Testis (tissue), 3 donors: ENCODE data around the gene C1orf210. TPM values are rescaled to one million over a fixed set of nuclear protein-coding genes. Genes with fewer than 3 reads are reported as not detected.

Source experiments
- DNase-seq: peaks from one replicate; pipeline ENCODE4 v3.0.0-alpha.2; 2019
- H3K27ac ChIP-seq, 2 donors: fragments of 200-600 bp; sonication (generic); one replicate each; pipeline ENCODE4 v1.5.1; 2019
- H3K27me3 ChIP-seq: fragments of 200-600 bp; sonication (generic); one replicate; pipeline ENCODE4 v1.5.1; 2019
- H3K36me3 ChIP-seq: fragments of 200-600 bp; sonication (generic); one replicate; pipeline ENCODE4 v1.5.1; 2017; ENCODE audit warnings: low read depth; ENCODE audit errors: missing control alignments
- H3K4me1 ChIP-seq: fragments of 200-600 bp; sonication (generic); one replicate; pipeline ENCODE4 v1.5.1; 2019
- H3K4me3 ChIP-seq, 2 donors: fragments of 200-600 bp; sonication (generic); one replicate each; pipeline ENCODE4 v1.5.1; 2017 to 2019
- H3K9me3 ChIP-seq: fragments of 200-600 bp; sonication (generic); one replicate; pipeline ENCODE4 v1.5.1; 2017
- POLR2A ChIP-seq: fragments of 450-650 bp; IDR thresholded peaks from one replicate; pipeline ENCODE4 v1.6.1; 2017; ENCODE audit warnings: antibody characterized with exemption, mild to moderate bottlenecking, moderate library complexity
- WGBS, 2 donors: methylation state at CpG; one replicate each; pipeline ENCODE4 v1.1.5; 2018; 5-methylcytosine and 5-hydroxymethylcytosine counted together
- intact Hi-C: fragments of 100-400 bp; cut with DNase I; formaldehyde crosslinking; loops from one replicate; pipeline ENCODE4 v1.15.1; 2023; ENCODE audit warnings: low total_unique reads
- polyA plus RNA-seq: library from polyadenylated mRNA; stranded (reverse); fragments of 350-450 nt; fragmentation: Illumina TruSeq; extraction: RNeasy Lipid Tissue Mini Kit (QIAGEN cat#74804); gene quantifications from one replicate; pipeline ENCODE4 v1.2.3, GENCODE V29; 2014; ENCODE audit warnings: low read depth, low replicate concordance; ENCODE audit not compliant: insufficient read depth
- total RNA-seq, 2 donors: library from RNA; depleted of rRNA; stranded (reverse); fragments of >200 nt; gene quantifications; one replicate each; pipeline ENCODE4 v1.2.3, GENCODE V29; 2016
- TF ChIP-seq, protein P1 (sequence below), 3 experiments: fragments of 450-650 bp in 2 of 3; fragments of 200-600 bp in 1 of 3; sonication (generic) in 1 of 3; IDR thresholded peaks; one replicate each; pipeline ENCODE4 v1.5.1; 2016 to 2019; ENCODE audit warnings: antibody characterized with exemption in 3 of 3, mild to moderate bottlenecking in 2 of 3, moderate library complexity in 1 of 3

Gene C1orf210
- total and polyA plus RNA-seq, 3 donors from 2014 or later, result 0.25 to 0.71 TPM; not detected in 1

DNA sequence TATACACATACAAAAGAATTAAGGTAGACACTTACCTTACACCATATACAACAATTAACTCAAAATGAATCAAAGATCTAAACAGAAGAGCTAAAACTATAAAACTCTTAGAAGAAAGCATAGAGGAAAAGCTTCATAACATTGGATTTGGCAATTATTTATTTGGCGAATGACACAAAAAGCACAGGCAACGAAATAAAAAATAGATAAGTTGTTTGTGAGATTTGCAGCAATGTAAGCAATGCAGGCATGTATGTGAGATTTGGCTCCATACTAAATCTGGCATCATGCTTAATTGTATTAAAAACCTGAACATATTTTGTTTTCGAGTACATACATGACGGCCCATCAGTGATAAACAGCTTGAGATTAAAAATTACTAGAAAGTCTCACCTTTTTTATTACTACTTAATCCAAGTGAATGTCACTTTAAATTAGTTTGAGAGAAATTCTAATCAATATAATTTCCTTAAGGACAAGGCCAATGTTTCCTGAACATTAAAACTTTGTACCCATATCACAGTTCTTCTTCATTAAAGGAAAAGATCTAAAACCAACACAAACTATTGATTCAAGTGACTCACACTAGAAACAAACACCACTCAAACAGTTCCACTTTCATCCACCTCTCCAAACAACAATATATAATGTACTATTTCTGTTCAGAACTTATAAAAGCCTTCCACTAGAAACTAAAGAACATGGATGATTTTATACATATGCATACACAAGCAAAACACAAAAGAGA, 38.7 kb downstream of the C1orf210 start:
- WGBS, 2 donors, result 93 to 95% methylated on average over 4 of the region's 4 CpGs
- no peak overlapping the region for H3K27ac ChIP-seq
- intact Hi-C loops, result no loop called here

DNA sequence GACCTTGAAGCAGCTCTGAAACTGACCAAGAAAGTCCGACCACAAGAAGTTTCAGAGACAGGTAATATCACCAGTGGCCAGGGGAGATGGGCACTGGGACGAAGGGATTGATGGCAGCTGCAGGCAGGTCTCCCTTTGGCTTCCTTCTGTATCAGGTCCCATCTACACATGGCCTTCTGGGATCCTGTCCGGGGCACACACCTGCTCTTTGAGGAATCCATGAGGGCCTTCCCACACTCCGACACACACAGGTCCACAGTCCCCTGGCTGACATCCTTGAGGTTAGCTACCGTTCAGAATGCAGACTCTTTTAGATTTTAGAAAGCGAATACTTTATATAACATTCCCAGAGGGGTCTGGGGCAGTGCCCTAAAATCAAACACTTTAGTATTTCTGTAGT, 42.1 kb downstream of the C1orf210 start:
- intact Hi-C loops, result no loop called here
- 81 to 95% methylated on average over 6 of the region's 6 CpGs for WGBS, 2 donors
- TF ChIP-seq, protein P1, sequence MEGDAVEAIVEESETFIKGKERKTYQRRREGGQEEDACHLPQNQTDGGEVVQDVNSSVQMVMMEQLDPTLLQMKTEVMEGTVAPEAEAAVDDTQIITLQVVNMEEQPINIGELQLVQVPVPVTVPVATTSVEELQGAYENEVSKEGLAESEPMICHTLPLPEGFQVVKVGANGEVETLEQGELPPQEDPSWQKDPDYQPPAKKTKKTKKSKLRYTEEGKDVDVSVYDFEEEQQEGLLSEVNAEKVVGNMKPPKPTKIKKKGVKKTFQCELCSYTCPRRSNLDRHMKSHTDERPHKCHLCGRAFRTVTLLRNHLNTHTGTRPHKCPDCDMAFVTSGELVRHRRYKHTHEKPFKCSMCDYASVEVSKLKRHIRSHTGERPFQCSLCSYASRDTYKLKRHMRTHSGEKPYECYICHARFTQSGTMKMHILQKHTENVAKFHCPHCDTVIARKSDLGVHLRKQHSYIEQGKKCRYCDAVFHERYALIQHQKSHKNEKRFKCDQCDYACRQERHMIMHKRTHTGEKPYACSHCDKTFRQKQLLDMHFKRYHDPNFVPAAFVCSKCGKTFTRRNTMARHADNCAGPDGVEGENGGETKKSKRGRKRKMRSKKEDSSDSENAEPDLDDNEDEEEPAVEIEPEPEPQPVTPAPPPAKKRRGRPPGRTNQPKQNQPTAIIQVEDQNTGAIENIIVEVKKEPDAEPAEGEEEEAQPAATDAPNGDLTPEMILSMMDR (IDR thresholded peaks at IDR 0.05), result no peak

More for the DNA sequence above, 38.7 kb downstream of the C1orf210 start:
- DNase-seq, result no peak
- Histone ChIP-seq H3K4me3 (no peak overlapping the region), H3K9me3 (no peaks in the 10 kb centered on the region), H3K4me1 (no peaks in the 10 kb centered on the region), H3K36me3 (no peaks in the 10 kb centered on the region), H3K27me3 (no peaks in the 10 kb centered on the region)
- TF ChIP-seq, protein P1 (IDR thresholded peaks at IDR 0.05), result no peak
- no peak for TF ChIP-seq POLR2A

DNA sequence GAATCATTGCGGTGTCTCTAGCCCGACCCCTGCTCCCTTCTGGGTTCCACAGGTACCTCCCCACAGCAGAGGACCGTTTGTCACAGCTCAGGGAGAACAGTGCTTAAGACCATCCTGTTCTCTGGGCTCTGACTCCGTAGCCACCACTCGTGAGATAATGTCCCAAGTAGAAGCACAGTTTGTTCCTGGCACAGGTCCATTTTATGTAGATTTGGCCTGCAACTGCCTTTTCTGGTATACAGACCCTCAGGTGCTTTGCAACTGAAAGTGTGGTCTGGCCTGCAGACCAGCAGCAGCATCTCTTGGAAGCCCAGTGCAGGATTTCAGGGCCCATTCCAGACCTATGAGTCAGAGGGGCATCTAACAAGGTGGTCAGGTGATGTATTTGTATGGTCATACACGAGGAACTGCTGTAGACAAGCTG, 44.0 kb downstream of the C1orf210 start:
- Histone ChIP-seq H3K36me3 (no peaks in the 10 kb centered on the region), H3K27ac (peak overlapping the region; percentile 39 to 56), H3K4me3 (no peak overlapping the region), H3K4me1 (peaks cover 7% of the 10 kb centered on the region), H3K9me3 (no peaks in the 10 kb centered on the region), H3K27me3 (no peaks in the 10 kb centered on the region)
- WGBS, 2 donors, result 26 to 50% methylated on average over 6 of the region's 6 CpGs
- no peak for TF ChIP-seq POLR2A
- TF ChIP-seq, protein P1 (IDR thresholded peaks at IDR 0.05), result no peak
- DNase-seq, result peak; percentile 73
- intact Hi-C loops, result no loop called here

More for the DNA sequence above, 42.1 kb downstream of the C1orf210 start:
- Histone ChIP-seq H3K4me1 (peaks cover 7% of the 10 kb centered on the region), H3K27ac (no peak overlapping the region), H3K27me3 (no peaks in the 10 kb centered on the region), H3K36me3 (no peaks in the 10 kb centered on the region), H3K9me3 (no peaks in the 10 kb centered on the region), H3K4me3 (no peak overlapping the region)
- no peak for DNase-seq

DNA sequence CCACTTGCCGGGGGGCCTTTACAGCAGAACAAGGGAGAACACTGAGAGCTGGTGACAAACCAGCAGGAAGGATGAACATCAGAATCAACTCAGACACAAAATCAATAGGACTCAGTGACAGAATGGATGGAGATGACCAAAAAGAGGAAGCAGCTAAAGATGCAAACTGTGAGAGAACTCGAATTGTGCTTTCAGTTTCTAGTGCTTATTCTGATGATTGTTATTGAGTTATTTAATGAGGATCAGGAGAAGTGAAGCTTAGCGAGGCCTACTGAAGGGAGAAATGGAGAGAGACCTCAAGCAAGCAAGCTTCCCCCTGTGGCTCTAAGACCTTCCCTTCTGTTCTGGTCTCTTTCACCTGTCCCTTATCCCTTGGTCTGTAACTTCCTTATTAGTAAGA, 45.9 kb downstream of the C1orf210 start:
- no peaks in the 10 kb centered on the region for H3K9me3 ChIP-seq
- no peak for DNase-seq
- WGBS, 2 donors, result 91 to 93% methylated on average over 3 of the region's 3 CpGs
- no peak overlapping the region for H3K4me3 ChIP-seq
- TF ChIP-seq POLR2A, result no peak
- TF ChIP-seq, protein P1 (IDR thresholded peaks at IDR 0.05), result no peak
- H3K36me3 ChIP-seq, result no peaks in the 10 kb centered on the region
- intact Hi-C loops, result loop anchor here (10.0 kb wide), 1 partner anchor 175 kb away; no protein-coding TSS in a partner anchor
- H3K27me3 ChIP-seq, result no peaks in the 10 kb centered on the region
- no peak overlapping the region for H3K27ac ChIP-seq
- H3K4me1 ChIP-seq, result peaks cover 7% of the 10 kb centered on the region
